Cortex of kidney (tissue), 1 donor: ENCODE measurements around the gene SEZ6L.

Source experiments
- DNase-seq: peaks from one replicate; lab custom pipeline; 2025; lab: John Stamatoyannopoulos, UW

Gene SEZ6L

GRCh38 chr22:26245001-26245400 is 75.7 kb downstream of the SEZ6L start:
- no peak for DNase-seq

- DNase-seq = no peak
These were observed 77.3 kb downstream of the SEZ6L start for GRCh38 chr22:26246552-26246951.

- DNase-seq = no peak
These were observed 82.6 kb downstream of the SEZ6L start for GRCh38 chr22:26251869-26252268.

- no peak for DNase-seq
These were observed 90.2 kb downstream of the SEZ6L start for GRCh38 chr22:26259510-26259909.

- no peak for DNase-seq
These were observed 94.9 kb downstream of the SEZ6L start for GRCh38 chr22:26264162-26264561.

GRCh38 chr22:26265281-26265680 is 96.0 kb downstream of the SEZ6L start:
- no peak for DNase-seq

- no peak for DNase-seq
These were observed 96.6 kb downstream of the SEZ6L start for GRCh38 chr22:26265909-26266308.

- DNase-seq = no peak
These were observed 98.6 kb downstream of the SEZ6L start for GRCh38 chr22:26267856-26268255.

- DNase-seq = no peak
These were observed 100.3 kb downstream of the SEZ6L start for GRCh38 chr22:26269572-26269971.

GRCh38 chr22:26271427-26271826 is 102.2 kb downstream of the SEZ6L start:
- DNase-seq = no peak

GRCh38 chr22:26273011-26273675 is 103.9 kb downstream of the SEZ6L start:
- no peak for DNase-seq

GRCh38 chr22:26276529-26277160 is 107.4 kb downstream of the SEZ6L start:
- DNase-seq = no peak

GRCh38 chr22:26281941-26282340 is 112.7 kb downstream of the SEZ6L start:
- DNase-seq = no peak

- no peak for DNase-seq
These were observed 114.1 kb downstream of the SEZ6L start for GRCh38 chr22:26283330-26283729.

GRCh38 chr22:26285632-26286031 is 116.4 kb downstream of the SEZ6L start:
- no peak for DNase-seq

GRCh38 chr22:26286091-26286820 is 117.0 kb downstream of the SEZ6L start:
- no peak for DNase-seq

GRCh38 chr22:26287382-26288225 is 118.3 kb downstream of the SEZ6L start:
- DNase-seq = no peak

GRCh38 chr22:26289611-26290101 is 120.4 kb downstream of the SEZ6L start:
- DNase-seq = no peak

GRCh38 chr22:26291940-26292666 is 122.8 kb downstream of the SEZ6L start:
- DNase-seq = no peak

- DNase-seq = no peak
These were observed 123.4 kb downstream of the SEZ6L start for GRCh38 chr22:26292667-26292995.

GRCh38 chr22:26295563-26296126 is 126.4 kb downstream of the SEZ6L start:
- no peak for DNase-seq
